ENCODE measurements around the gene SLC7A8.

Gene SLC7A8

DNA sequence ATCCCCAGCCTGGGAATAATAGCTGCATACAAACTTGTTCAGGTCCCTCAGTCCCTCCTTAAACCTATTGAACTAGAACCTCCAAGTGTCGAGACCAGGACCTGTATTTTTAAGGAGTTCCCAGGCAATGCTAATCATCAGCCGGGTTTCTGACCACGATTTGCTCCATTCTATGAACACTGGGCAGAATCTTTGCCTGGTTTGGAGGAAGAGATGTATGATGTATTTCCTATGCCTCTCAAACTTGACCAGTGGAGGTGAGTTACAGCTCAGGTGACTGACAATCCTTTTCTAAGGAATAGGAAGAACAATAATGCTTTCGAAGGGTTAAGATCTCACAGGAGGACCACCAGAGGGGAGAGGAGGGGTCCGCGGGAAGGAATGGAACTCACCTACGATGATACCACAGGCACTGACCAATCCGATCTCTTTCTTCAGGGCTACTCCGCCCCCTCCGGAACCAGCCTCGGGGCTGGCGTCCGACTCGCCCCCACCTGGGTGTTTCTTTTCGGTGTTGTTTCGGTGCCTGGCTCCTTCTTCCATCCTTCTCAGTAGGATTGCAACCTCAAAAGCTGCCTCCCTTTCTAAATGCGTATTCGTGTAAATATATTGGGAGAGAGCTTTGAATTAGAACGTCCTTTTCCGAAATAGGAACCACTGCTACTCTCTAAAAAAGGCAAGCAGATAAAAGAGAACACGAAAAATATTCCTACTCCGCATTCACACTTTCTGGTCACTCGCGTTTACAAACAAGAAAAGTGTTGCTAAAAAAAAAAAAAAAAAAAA is 895 bp downstream of the SLC7A8 start:
- DNase-seq = no peak

DNA sequence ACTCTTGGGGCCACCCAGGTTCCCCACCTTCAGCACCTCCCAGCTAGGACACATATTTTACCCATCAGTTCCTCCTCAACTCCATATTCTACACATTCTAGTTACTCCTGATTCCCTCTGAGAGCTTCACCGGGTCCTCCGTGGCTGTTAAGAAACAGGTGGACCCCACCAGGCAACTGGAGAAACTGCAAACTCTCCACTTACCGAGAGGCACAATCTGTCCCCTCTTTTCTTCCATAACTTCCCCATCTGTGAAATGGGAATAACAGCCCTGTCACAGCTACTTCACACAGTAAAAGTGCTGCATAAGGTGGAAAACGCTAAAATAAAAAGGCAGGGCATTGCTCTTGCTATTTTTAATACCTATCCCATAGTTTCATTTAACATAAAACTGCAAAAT is 1.5 kb downstream of the SLC7A8 start:
- no peak for DNase-seq

DNA sequence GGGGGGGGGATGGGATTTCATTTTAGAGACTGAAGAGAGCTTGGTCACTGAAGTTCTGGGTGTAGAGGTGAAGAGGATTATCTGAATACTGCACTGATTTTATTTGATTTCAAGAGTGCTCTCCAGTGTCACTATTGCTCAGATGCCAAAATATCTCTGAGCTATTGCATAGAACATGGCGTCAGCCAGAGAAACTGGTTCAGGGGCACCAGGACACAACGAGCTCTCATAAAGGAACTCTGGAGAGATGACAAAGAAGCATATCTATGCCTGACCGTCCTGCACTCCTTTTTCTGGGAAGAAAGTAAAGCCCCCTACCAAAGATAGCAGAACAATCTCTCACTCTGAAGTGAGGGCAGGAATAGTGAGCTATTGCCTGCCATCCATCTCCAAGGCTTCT is 2.0 kb downstream of the SLC7A8 start:
- DNase-seq = no peak

DNA sequence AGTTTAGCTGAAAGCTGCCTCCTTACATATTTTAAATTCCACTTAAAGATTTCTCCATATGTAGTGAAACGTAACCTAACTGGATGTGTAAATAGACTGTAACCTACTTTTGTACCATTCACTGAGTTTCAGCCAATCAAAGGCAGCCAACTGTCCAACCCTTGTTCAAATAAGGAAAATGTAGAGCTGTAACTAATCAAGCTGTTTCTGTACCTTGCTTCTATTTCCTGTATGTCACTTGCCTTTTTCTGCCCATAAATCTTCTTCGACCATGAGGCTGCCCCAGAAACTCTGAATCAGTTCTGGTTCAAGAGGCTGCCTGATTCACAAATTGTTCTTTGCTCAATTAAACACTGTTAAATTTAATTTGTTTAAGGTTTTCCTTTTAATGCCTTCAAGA is 6.3 kb downstream of the SLC7A8 start:
- no peak for DNase-seq

DNA sequence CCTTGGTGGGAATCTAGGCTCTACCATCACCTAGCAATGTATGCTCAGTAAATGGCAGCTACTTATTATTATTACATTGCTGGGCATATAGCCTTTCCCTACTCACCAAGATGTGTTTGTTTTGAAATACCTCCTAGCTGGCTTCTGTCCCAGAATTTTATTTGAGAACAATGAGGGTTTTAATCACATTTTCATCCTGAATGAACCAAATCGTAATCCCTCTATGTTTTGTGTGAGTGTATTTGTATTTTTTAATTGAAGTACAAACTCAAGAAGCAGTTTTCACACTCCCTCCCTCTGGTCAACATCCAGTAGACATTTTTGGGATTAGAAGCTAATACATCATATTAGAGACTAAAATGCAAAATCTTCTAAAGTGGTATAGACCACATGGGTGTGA is 7.6 kb downstream of the SLC7A8 start:
- DNase-seq = no peak

DNA sequence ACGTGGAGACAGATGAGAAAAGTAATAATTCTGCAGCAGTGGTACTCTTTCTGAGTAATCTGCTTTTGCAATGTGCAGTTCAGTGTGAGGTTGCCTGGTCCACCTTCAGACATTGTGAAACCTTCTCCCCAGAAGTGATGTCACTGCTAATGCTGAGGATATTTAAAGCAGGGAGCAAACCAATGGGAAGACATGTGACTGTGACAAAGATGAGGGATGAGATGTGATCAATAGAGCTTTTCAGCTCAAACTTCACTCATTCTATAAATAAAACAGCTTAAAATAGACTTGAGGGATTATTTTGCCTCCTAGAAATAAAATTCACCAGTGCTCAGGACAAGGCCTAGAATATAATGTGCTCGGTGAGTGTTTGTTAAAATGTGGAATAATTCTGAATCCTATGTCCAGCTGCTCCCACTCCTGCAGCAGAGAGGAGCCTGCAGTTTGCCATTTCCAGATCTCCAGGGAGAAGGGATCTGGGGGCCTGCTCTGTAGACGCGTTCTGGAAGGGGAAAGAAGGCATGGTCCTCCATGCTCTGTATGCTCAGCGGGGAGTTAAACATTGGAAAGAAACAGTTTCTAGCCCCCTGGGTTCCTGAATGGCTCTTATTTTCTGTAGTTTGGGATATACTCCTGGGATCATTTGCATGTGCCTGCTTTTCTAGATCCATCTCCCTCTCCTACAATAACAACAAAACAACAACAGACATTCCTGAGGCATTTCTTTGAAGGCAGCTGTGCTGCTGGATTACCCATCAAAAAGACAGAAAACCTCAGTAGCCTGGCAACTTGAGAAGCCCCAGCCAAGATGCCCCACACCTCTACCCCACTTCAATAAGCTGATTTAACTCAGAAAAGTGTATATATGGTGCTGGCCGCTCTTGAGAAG is 8.9 kb downstream of the SLC7A8 start:
- DNase-seq = no peak

DNA sequence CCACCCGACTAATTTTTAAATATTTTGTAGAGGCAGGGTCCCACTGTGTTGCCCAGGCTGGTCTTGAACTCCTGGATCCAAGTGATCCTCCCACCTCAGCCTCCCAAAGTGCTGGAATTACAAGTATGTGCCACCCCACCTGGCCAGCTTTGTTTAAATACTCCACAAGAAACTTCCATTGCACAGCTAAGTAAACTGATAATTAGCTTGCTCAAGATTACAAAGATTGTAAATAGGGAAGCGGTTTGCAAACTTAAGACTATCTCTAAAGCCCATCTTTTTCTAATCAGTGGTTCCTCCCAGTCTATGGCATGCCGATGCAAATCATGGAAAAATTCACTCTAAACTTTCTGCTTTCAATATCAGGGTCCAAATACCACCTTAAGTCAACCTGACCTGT is 9.7 kb downstream of the SLC7A8 start:
- no peak for DNase-seq

DNA sequence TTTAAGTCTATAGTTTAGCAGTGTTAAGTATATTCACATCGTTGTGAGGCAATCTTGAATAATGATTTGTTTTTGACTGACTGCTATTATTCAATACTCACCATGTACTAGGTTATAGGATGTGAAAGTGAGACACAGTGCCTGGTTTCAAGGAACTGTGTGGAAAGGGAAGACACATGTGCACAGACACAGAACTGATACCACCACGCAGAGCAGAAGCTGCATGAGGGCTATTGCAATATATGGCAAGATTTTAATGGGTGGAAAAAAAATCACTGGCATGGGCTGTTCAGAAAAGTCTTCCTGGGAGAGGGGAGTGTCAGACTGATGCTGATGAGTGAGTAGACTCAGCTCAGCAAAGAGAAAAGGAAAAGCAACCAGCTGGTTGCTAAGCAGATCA is 10.4 kb downstream of the SLC7A8 start:
- DNase-seq = no peak

DNA sequence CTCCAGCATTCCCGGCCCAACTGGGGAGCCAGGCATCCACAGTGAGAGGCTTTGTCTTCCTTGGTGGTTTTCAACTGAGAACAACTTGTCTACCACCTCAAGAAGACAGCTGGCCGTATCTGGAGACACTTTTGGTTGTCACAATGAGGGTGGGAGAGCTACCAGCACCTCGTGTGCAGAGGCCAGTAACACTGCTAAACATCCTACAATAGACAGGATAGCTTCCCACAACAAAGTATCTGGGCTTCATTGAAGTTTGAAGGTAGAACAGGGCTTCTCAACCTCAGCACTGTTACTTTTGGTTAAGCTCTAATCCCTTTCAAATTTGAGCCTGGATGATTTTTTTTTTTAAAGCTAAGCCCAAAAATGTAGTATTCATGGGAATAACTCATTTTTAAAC is 10.9 kb downstream of the SLC7A8 start:
- DNase-seq = no peak

DNA sequence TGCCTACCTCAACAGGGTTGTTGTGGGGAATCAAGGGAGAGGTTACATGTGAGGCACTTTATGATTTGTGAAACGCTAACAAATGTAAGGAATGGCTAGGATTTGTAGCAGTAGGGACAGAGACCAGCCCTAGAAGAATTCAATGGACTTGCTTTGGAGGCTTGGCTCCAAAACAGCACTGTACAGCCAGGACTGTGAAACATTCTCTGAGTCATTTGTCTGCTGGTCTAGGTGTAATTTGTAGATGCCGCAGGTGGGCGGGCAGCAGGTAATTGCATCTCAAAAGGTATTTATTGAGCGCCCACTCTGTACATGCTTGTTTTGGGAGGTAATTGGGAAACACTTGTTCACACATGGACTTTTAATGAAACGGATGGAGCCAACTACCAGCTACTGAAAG is 11.4 kb downstream of the SLC7A8 start:
- DNase-seq = no peak

DNA sequence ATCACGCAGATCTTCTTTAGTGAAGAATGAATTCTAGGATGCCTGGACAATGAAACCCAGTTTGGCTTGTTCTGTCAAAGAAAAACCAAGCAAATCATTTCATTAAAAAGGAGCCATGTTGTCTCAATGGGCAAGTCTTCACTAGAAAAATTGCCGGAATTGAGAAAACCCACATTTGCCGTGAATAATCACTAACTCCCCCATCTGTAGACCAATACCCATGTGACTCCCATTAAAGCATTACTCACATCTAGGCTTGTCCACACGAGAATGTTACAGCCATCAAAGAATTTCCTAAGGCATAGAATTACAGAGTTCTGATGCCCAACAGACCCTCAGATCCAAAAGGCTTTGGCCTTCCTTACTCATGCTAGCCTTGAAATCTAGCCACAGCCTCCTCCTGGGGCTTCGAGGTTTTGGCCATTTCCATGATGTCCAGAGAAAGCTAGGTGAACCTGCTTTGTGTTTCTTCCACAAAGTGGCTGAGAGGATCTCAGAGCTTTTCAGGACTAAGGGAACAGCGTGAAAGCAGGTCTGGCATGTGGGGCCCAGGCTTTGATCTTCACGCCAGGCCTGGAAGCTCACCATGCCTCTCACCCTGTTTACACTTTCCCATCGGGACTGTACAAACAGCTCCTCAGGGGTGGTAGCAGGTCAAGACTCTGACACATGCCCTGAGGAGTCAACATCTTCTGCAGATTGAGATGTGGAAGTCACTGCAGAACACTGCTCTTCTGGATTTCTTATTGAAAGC is 12.1 kb downstream of the SLC7A8 start:
- DNase-seq = no peak

DNA sequence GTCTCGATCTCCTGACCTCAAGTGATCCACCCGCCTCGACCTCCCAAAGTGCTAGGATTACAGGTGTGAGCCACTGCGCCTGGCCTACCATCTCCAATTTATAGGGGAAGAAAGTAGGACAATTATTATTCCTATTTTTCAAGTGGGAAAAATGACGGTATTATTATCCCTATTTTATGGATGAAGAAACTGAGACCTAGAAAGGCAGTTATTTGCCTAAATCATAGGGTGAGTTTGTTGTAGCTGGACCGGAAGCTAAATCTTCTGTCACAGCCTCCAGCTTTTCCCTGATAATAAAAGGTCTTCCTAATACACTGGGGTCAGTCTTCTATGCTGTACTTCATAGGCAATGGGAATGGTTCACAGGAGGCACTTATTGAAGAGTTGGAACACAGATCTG is 13.8 kb downstream of the SLC7A8 start:
- no peak for DNase-seq

DNA sequence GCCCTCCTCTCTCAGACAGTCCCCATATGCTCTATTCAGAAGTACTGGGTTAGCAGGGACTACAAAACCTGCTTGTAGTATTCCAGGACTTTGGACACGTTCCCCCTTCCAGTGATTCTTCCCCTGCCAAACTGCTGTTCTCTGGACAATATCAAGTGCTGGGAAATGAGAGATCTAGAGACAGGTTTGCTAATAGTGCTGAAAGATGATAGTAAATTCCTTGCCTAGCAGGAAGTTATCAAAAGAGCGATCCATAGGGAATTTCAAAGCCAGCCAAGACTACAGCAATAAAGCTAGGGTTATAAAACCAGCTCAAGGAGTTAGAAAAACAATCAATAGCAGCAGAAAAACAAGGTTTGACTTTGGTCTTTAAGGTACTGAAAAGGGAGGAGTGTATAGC is 15.2 kb downstream of the SLC7A8 start:
- no peak for DNase-seq

DNA sequence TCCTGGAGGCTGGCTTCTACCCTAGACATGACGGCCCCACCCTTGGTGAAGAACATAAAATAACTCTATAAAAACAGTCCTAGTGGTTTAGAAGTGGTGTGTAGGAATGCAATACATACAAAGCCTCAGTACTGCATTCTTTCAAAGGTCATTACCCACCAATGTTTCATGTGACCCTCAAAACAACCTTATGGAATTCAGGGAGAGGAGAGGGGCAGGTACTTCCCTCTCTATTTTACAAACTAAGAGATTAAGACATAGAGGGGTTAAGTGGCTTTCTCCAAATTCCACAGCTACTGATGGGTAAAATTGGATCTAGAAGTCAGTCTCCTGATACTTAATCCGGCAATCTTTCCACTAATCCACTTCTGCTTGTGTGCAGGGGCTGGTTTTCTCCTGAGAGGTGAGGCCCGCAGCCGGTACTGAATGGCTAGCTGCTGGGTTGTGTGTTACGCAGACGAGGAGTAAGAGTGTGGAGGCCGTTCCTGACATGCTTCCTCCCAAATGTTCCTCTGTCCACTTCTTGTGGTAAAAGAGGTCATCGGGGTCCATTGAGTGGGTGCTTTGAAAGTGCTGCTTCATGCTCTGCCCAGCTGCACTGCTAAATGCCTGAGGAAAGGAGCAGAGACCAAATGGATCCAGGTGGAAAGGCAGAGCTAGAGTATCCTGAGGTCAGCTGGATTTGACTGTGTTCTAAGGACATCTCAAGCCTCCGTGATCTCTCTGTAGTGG is 16.2 kb downstream of the SLC7A8 start:
- no peak for DNase-seq

DNA sequence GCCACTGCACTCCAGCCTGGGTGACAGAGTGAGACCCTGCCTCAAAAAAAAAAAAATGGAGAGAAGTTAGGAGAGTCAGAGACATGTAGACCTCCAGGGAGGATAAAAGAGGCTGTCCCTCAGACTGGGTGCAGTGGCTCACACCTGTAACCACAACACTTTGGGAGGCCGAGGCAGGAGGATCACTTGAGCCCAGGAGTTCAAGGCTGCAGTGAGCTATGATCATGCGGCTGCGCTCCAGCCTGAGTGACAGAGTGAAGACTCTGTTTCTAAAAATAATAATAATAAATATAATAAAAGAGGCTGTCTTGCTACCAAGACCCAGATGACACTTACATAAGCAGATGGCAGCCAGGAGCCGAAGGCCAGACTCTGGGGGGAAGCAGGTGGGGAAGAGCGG is 18.5 kb downstream of the SLC7A8 start:
- DNase-seq = no peak

DNA sequence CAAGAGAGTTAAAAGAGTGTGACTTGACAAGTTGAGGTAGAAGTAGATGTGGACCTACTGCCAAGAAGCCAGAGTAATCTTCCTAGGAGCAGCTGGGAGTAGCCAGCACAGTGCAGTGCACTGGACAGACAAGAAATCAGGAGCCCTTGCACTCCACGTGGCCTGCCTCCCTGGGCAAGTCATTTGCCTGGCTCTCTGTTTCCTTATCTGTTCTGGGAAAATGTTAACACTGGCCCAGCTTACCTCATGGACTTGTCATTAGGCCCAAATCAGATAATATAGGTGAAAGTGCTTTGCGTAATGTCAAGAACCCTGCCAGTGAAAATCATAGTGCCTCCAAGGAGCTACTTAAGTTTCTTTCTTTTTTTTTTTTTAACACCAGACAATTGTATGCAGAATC is 19.2 kb downstream of the SLC7A8 start:
- no peak for DNase-seq

DNA sequence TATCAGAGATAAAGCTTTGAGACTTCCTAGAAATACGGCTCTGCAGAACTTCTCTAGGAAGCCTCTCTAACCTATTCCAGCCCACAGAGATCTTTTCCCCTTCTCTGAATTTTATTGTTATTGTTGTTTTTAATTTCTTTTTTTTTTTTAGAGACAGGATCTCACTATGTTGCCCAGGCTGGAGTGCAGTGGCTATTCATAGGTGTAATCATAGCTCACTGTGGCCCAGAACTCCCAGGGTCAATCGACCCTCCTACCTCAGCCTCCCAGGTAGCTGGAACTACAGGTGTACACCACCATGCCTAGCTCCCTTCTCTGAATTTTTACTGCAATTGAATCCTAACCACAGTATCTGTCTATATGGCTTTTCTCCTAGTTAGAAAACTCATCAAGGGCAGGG is 19.6 kb downstream of the SLC7A8 start:
- DNase-seq = no peak

DNA sequence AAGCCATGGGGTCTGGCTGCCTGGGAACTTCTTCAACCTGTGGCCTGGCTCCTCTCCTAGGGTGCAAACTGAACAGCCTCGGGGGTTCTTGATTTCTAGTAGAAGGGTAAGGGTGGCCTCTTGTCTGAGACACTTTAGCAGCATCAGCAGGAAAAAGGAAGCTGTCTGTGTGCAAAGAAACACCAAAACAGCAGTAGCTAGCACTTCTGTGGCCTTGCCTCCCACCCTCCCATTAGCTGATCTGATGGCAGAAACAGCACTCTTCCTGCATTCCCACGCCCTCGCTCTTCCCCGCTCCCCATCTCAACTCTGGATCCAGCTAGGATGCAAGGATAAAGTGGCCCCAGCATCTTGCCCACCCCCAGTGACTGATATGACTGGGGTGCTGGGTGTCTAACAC is 20.7 kb downstream of the SLC7A8 start:
- DNase-seq = no peak

DNA sequence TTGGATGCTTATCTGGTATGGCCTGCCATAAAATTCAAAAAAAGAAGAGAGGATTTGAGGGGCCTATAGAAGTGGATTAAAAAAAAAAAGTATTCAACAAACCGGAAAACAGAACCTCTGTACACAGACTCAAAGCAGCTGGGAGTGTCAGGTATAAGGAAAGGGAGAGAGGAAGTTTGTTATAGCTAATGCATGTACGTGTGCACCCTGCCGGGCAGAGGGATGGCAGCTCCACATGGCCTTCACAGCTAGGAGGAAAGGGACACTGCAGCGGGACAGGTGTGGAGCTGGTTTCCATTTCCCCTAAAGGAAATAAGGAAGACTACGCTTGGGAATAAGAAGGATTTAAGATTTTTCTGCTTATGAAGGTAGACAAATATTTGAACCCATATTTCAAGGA is 21.5 kb downstream of the SLC7A8 start:
- no peak for DNase-seq

DNA sequence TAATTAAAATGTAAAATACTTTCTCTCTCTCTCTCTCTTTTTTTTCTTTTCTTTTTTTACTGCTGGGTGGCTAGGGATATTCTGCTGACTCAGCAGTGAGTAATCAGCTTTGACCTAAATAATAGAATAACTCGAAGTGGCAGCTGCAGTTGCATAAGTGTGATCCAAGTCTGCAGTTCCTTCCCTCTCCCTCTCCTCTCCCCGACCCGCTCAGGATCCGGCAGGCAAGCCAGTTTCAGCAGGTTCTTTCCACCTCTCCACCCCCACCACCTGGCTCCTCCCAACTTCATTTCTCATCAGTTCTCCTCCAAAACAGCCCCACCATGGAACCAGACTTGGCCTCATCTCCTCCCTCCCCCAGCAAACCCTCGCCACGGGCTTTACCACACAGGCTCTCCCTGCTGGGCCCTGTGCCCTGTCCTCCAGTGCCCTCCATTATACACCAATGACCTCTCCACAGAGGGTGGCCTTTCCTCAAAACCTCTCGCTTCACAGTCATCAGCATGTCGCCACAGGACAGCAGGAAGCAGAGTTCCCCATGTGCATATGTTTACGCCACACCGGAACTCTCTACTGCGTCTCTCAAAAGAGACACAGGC is 22.4 kb downstream of the SLC7A8 start:
- no peak for DNase-seq

DNA sequence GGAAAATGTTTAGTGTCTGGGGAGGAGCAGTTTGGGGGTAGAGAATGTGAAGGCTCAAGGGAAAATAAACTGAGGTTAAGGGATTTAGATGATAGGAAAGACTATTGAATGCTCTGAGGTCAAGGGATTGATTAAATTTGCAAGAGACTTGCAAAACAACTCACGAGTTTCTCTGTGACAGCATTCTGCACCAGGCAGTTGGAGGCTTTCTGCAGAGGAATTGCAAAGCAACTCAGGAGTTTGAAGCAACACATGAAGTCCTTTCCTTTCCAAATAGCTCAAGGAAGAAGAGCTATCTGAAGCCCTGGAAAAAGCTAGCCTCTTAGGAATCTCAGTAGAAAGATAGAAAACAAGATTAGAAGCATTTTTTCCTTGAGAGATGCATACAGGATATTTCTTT is 23.9 kb downstream of the SLC7A8 start:
- DNase-seq = no peak

DNA sequence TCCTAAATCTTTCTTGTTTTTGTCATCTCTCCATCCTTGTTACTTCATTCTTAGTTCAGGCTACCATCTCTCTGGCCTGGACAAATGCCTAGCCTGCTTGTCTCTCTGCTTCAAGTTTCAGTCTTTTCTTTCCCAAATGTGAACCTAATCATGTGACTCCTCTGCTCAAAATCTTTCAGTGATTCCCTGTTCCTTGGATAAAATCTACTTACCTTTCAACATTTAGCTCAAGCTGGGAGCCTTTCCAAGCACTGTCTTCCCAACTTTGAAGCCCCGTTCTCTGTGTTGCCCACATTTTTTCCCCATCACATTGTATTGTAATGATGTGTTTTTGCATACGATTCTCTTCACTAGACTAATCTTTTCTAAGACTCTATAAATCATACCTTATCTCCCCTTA is 24.7 kb downstream of the SLC7A8 start:
- DNase-seq = no peak

Measured in 8988T (cell line).